ENCODE data around the gene ZNF32. TPM values are rescaled to one million over a fixed set of nuclear protein-coding genes. Genes with fewer than 3 reads are reported as not detected.

ZNF32 gene
- total and polyA plus RNA-seq, 7 donors: 21.3 to 108 (median 72.1) TPM

GRCh38 chr10:43695321-43695720 is 46.6 kb upstream of the ZNF32 start:
- no peak for TF ChIP-seq EP300 (IDR thresholded peaks at IDR 0.05)
- TF ChIP-seq POLR2A (IDR thresholded peaks at IDR 0.05): no peak
- no peak for TF ChIP-seq POLR2AphosphoS5 (IDR thresholded peaks at IDR 0.05)
- TF ChIP-seq CTCF (IDR thresholded peaks at IDR 0.05): no peak
- Histone ChIP-seq H3K27me3 (no peaks in the 10 kb centered on the region), H3K36me3 (no peaks in the 10 kb centered on the region), H3K27ac (no peak overlapping the region), H3K4me3 (no peak overlapping the region), H3K4me1 (peaks cover 0 to 14% (median 7%) of the 10 kb centered on the region in 4 donors), H3K9me3 (no peaks in the 10 kb centered on the region)
- intact Hi-C loops (cut with DNase I): loop anchor here (10.0 kb wide), 1 partner anchor 209 kb away; no protein-coding TSS in a partner anchor
- DNase-seq: no peak
- WGBS, 2 donors: 82 to 86% methylated on average over 8 of the region's 8 CpGs

GRCh38 chr10:43694526-43694925 is 45.8 kb upstream of the ZNF32 start:
- no peaks in the 10 kb centered on the region for H3K9me3 ChIP-seq
- TF ChIP-seq POLR2AphosphoS5 (IDR thresholded peaks at IDR 0.05) (no peak), EP300 (IDR thresholded peaks at IDR 0.05) (no peak), POLR2A (IDR thresholded peaks at IDR 0.05) (no peak), CTCF (IDR thresholded peaks at IDR 0.05) (no peak)
- H3K27ac ChIP-seq: no peak overlapping the region
- WGBS, 2 donors: 84 to 86% methylated on average over 7 of the region's 7 CpGs
- H3K4me1 ChIP-seq: peaks cover 0 to 19% (median 8%) of the 10 kb centered on the region in 4 donors
- intact Hi-C loops (cut with DNase I): loop anchor here (10.0 kb wide), 1 partner anchor 210 kb away; no protein-coding TSS in a partner anchor
- no peak for DNase-seq
- no peak overlapping the region for H3K4me3 ChIP-seq
- H3K27me3 ChIP-seq: no peaks in the 10 kb centered on the region
- H3K36me3 ChIP-seq: no peaks in the 10 kb centered on the region

GRCh38 chr10:43693602-43694001 is 44.9 kb upstream of the ZNF32 start:
- Histone ChIP-seq H3K4me1 (peaks cover 0 to 24% (median 14%) of the 10 kb centered on the region in 4 donors), H3K27ac (no peak overlapping the region), H3K9me3 (no peaks in the 10 kb centered on the region), H3K36me3 (no peaks in the 10 kb centered on the region), H3K4me3 (no peak overlapping the region), H3K27me3 (no peaks in the 10 kb centered on the region)
- 77 to 81% methylated on average over 3 of the region's 3 CpGs for WGBS, 2 donors
- DNase-seq: no peak
- TF ChIP-seq EP300 (IDR thresholded peaks at IDR 0.05) (no peak), POLR2AphosphoS5 (IDR thresholded peaks at IDR 0.05) (no peak), CTCF (IDR thresholded peaks at IDR 0.05) (no peak), POLR2A (IDR thresholded peaks at IDR 0.05) (no peak)
- intact Hi-C loops (cut with DNase I): loop anchor here (10.0 kb wide), 1 partner anchor 211 kb away; no protein-coding TSS in a partner anchor

- intact Hi-C loops (cut with DNase I): loop anchor here (10.0 kb wide), 1 partner anchor 213 kb away; no protein-coding TSS in a partner anchor
- TF ChIP-seq EP300 (IDR thresholded peaks at IDR 0.05) (no peak), CTCF (IDR thresholded peaks at IDR 0.05) (no peak), POLR2AphosphoS5 (IDR thresholded peaks at IDR 0.05) (no peak), POLR2A (IDR thresholded peaks at IDR 0.05) (no peak)
- Histone ChIP-seq H3K27me3 (no peaks in the 10 kb centered on the region), H3K4me3 (no peak overlapping the region), H3K36me3 (no peaks in the 10 kb centered on the region), H3K9me3 (no peaks in the 10 kb centered on the region), H3K4me1 (peaks cover 0 to 24% (median 14%) of the 10 kb centered on the region in 4 donors), H3K27ac (no peak overlapping the region)
- WGBS, 2 donors: 68 to 79% methylated on average over 10 of the region's 10 CpGs
- DNase-seq: no peak
Observed at GRCh38 chr10:43692051-43692825, 43.6 kb upstream of the ZNF32 start.
